DOHH2 (cell line): ENCODE results near the gene ROR2.

Experiments
- H3F3A ChIP-seq: fragments of 200-600 bp; sonication (generic), shearing (Covaris generic); 2 replicates; pipeline ENCODE4 v1.6.0; 2016; ENCODE audit warnings: antibody characterized with exemption, mild to moderate bottlenecking; ENCODE audit not compliant: control insufficient read depth, insufficient read depth
- H3K27ac ChIP-seq: fragments of 200-600 bp; sonication (generic); 2 replicates; pipeline ENCODE4 v1.5.1; 2014; ENCODE audit warnings: low read depth, mild to moderate bottlenecking, low read length, moderate library complexity
- H3K27me3 ChIP-seq: fragments of 200-600 bp; sonication (generic); 2 replicates; pipeline ENCODE4 v1.6.1; 2014; ENCODE audit warnings: mild to moderate bottlenecking, low read length, mixed read lengths; ENCODE audit not compliant: control insufficient read depth
- H3K36me3 ChIP-seq: fragments of 200-600 bp; sonication (generic); 2 replicates; pipeline ENCODE4 v1.6.1; 2014; ENCODE audit warnings: mild to moderate bottlenecking, low read length, moderate library complexity, mixed read lengths; ENCODE audit not compliant: control insufficient read depth
- H3K4me1 ChIP-seq: fragments of 200-600 bp; sonication (generic); 2 replicates; pipeline ENCODE4 v1.6.1; 2014; ENCODE audit warnings: mild to moderate bottlenecking, low read length, mixed read lengths; ENCODE audit not compliant: control insufficient read depth
- H3K4me2 ChIP-seq: fragments of 200-600 bp; sonication (generic); 2 replicates; pipeline ENCODE4 v1.6.0; 2014; ENCODE audit warnings: mild to moderate bottlenecking, low read length, moderate library complexity
- H3K4me3 ChIP-seq: fragments of 200-600 bp; sonication (generic); 2 replicates; pipeline ENCODE4 v1.5.1; 2014; ENCODE audit warnings: mild to moderate bottlenecking, low read length, mixed read lengths
- H3K79me2 ChIP-seq: fragments of 200-600 bp; sonication (generic); 2 replicates; pipeline ENCODE4 v1.6.1; 2014; ENCODE audit warnings: mild to moderate bottlenecking, low read length, mixed read lengths; ENCODE audit not compliant: control insufficient read depth
- H3K9me2 ChIP-seq: fragments of 200-600 bp; sonication (generic); replicated peaks from 2 replicates; pipeline ENCODE4 v1.6.1; 2014; ENCODE audit warnings: mild to moderate bottlenecking, low read length, mixed read lengths; ENCODE audit not compliant: control insufficient read depth
- H3K9me3 ChIP-seq: fragments of 200-600 bp; sonication (generic); 2 replicates; pipeline ENCODE4 v1.6.1; 2014; ENCODE audit warnings: antibody characterized with exemption, low read length, mixed read lengths; ENCODE audit not compliant: control insufficient read depth, insufficient read depth
- H4K20me1 ChIP-seq: fragments of 200-600 bp; sonication (generic); 2 replicates; pipeline ENCODE4 v1.6.0; 2014; ENCODE audit warnings: low read depth, mild to moderate bottlenecking, antibody characterized with exemption, low read length, moderate library complexity; ENCODE audit not compliant: control insufficient read depth, insufficient read depth
- CTCF ChIP-seq: fragments of 200-600 bp; sonication (generic); IDR thresholded peaks from one replicate; pipeline ENCODE4 v1.5.1; 2014; ENCODE audit warnings: antibody characterized with exemption, mild to moderate bottlenecking, low read depth, low read length; ENCODE audit not compliant: poor library complexity, severe bottlenecking
- EZH2phosphoT487 ChIP-seq: fragments of 200-600 bp; sonication (generic); IDR thresholded peaks from 2 replicates; pipeline ENCODE4 v1.6.1; 2017; ENCODE audit warnings: borderline replicate concordance, mild to moderate bottlenecking, antibody characterized with exemption, low read length, moderate library complexity, mixed read lengths

ROR2 gene

GRCh38 chr9:91921371-91921770, 28.7 kb downstream of the ROR2 start:
- no peak for TF ChIP-seq EZH2phosphoT487
- TF ChIP-seq CTCF, result no peak
- no peaks in the 10 kb centered on the region for H3F3A ChIP-seq
- no peaks in the 10 kb centered on the region for H3K9me2 ChIP-seq
- H3K27ac ChIP-seq, result no peak overlapping the region
- no peaks in the 10 kb centered on the region for H4K20me1 ChIP-seq
- no peaks in the 10 kb centered on the region for H3K9me3 ChIP-seq
- no peaks in the 10 kb centered on the region for H3K4me1 ChIP-seq
- no peaks in the 10 kb centered on the region for H3K36me3 ChIP-seq
- no peaks in the 10 kb centered on the region for H3K27me3 ChIP-seq
- no peaks in the 10 kb centered on the region for H3K79me2 ChIP-seq
- H3K4me2 ChIP-seq, result no peak overlapping the region
- H3K4me3 ChIP-seq, result no peak overlapping the region

- Histone ChIP-seq H3F3A (no peaks in the 10 kb centered on the region), H3K9me2 (no peaks in the 10 kb centered on the region), H3K79me2 (no peaks in the 10 kb centered on the region), H3K4me1 (no peaks in the 10 kb centered on the region), H3K9me3 (no peaks in the 10 kb centered on the region), H3K27me3 (no peaks in the 10 kb centered on the region), H3K4me3 (no peak overlapping the region), H4K20me1 (no peaks in the 10 kb centered on the region), H3K27ac (no peak overlapping the region), H3K36me3 (no peaks in the 10 kb centered on the region), H3K4me2 (no peak overlapping the region)
- TF ChIP-seq CTCF, result no peak
- no peak for TF ChIP-seq EZH2phosphoT487
Observed at GRCh38 chr9:91920630-91921350, 29.2 kb downstream of the ROR2 start.

GRCh38 chr9:91919621-91920020, 30.4 kb downstream of the ROR2 start:
- Histone ChIP-seq H4K20me1 (no peaks in the 10 kb centered on the region), H3K27me3 (no peaks in the 10 kb centered on the region), H3F3A (no peaks in the 10 kb centered on the region), H3K4me1 (no peaks in the 10 kb centered on the region), H3K9me3 (no peaks in the 10 kb centered on the region), H3K36me3 (no peaks in the 10 kb centered on the region), H3K9me2 (no peaks in the 10 kb centered on the region), H3K4me3 (no peak overlapping the region), H3K27ac (no peak overlapping the region), H3K79me2 (no peaks in the 10 kb centered on the region), H3K4me2 (no peak overlapping the region)
- TF ChIP-seq EZH2phosphoT487 (no peak), CTCF (no peak)

GRCh38 chr9:91917436-91917835, 32.6 kb downstream of the ROR2 start:
- no peaks in the 10 kb centered on the region for H3K4me1 ChIP-seq
- TF ChIP-seq CTCF, result no peak
- TF ChIP-seq EZH2phosphoT487, result no peak
- H3K4me2 ChIP-seq, result no peak overlapping the region
- H3K9me3 ChIP-seq, result no peaks in the 10 kb centered on the region
- no peak overlapping the region for H3K4me3 ChIP-seq
- no peak overlapping the region for H3K27ac ChIP-seq
- H4K20me1 ChIP-seq, result no peaks in the 10 kb centered on the region
- peaks cover 4% of the 10 kb centered on the region; the same call in 1 of the 2 replicates for H3K27me3 ChIP-seq
- no peaks in the 10 kb centered on the region for H3K79me2 ChIP-seq
- H3F3A ChIP-seq, result no peaks in the 10 kb centered on the region
- no peaks in the 10 kb centered on the region for H3K9me2 ChIP-seq
- no peaks in the 10 kb centered on the region for H3K36me3 ChIP-seq
